Right renal pelvis (tissue), 4 donors: ENCODE results near the gene ZSWIM1. TPM values are rescaled to one million over a fixed set of nuclear protein-coding genes. Genes with fewer than 3 reads are reported as not detected.
"Not testable (repeated sequence)": the region's sequence is repeated elsewhere in the genome, so short reads cannot be mapped to it uniquely, and the experiment has no call there.

Experiments used
- DNase-seq, 4 donors: peaks; one replicate each; pipeline ENCODE4 v3.0.0-alpha.2; 2013; ENCODE audit warnings: low read depth in 4 of 4, low spot score in 3 of 4, missing footprints in 1 of 4
- polyA plus RNA-seq, 4 donors: library from polyadenylated mRNA; unstranded; fragments of 120-200 nt; gene quantifications; one replicate each; pipeline ENCODE4 v1.2.1, GENCODE V29; 2013; ENCODE audit not compliant: insufficient read length in 4 of 4

Gene ZSWIM1
- polyA plus RNA-seq, 4 donors, result 13.3 to 15.7 (median 15.3) TPM

- no peak for DNase-seq
Observed at GRCh38 chr20:45921337-45922189, 40.5 kb downstream of the ZSWIM1 start.

- DNase-seq, result no peak
Observed at GRCh38 chr20:45924391-45925261, 43.6 kb downstream of the ZSWIM1 start.

DNA sequence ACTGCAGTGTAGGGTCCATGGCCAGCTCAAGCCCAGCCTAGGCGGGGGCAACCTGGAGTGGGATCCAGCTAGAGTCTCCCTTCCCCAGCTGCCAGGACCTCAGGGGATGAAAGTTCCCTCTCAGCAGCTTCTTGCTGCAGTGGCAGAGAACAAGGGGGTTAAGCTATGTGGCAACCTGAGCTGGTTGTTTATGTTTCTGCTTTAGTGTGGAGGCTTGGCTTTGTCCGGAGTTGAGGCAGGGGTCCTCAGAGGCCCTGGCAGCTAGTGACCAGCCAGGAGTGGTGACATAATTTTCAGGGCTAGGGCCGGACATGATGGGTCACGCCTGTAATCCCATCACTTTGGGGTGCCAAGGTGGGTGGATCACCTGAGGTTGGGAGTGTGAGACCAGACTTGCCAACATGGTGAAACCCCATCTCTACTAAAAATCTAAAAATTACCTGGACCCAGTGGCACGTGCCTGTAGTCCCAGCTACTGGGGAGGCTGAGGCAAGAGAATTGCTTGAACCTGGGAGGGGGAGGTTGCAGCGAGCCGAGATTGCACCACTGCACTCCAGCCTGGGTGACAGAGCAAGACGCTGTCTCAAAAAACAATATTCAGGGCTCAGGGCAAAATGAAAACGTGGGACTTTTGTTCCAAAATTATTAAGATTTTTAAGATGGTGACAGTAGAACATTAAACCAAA is 44.9 kb downstream of the ZSWIM1 start:
- DNase-seq, result no peak

GRCh38 chr20:45926731-45927070 is 45.7 kb downstream of the ZSWIM1 start:
- no peak for DNase-seq

DNA sequence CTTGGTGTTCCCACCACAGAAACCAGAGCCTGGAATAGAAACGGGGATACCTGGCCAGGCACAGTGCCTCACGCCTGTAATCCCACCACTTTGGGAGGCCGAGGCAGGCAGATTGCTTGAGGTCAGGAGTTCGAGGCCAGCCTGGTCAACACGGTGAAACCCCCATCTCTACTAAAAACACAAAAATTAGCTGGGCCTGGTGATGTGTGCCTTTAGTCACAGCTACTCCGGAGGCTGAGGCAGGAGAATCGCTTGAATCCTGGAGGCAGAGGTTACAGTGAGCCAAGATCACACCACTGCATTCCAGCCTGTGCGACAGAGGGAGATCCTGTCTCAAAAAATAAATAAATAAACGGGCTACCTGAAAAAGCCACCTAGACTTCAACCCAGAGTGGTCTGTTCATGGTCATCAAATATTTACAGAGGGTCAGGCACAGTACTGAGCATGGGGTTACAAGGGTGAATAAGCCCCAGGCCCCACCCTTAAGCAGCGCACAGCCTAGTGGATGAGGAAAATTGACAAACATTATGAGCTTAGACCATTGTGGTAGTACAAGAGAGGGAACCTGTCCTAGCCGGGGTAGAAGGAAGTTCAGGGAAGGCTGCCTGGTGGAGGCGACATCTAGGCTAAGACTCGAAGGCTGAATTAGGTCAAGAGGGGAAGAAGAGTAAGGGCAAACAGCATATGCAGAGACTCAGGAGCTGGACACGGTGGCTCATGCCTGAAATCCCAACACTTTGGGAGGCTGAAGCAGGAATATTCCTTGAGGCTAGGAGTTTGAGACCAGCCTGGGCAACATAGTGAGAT is 46.2 kb downstream of the ZSWIM1 start:
- DNase-seq, result no peak

DNA sequence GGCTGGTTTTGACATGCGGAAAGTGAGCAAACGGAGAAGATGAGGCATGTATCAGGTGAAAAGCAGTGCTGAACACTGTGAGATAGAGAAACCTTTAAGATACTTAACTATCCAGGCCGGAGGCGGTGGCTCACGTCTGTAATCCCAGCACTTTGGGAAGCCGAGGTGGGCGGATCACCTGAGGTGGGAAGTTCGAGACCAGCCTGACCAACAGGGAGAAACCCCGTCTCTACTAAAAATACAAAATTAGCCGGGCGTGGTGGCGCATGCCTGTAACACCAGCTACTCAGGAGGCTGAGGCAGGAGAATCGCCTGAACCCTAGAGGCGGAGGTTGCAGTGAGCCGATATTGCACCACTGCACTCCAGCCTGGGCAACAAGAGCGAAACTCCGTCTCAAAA is 50.7 kb downstream of the ZSWIM1 start:
- DNase-seq, result not testable (repeated sequence)

DNA sequence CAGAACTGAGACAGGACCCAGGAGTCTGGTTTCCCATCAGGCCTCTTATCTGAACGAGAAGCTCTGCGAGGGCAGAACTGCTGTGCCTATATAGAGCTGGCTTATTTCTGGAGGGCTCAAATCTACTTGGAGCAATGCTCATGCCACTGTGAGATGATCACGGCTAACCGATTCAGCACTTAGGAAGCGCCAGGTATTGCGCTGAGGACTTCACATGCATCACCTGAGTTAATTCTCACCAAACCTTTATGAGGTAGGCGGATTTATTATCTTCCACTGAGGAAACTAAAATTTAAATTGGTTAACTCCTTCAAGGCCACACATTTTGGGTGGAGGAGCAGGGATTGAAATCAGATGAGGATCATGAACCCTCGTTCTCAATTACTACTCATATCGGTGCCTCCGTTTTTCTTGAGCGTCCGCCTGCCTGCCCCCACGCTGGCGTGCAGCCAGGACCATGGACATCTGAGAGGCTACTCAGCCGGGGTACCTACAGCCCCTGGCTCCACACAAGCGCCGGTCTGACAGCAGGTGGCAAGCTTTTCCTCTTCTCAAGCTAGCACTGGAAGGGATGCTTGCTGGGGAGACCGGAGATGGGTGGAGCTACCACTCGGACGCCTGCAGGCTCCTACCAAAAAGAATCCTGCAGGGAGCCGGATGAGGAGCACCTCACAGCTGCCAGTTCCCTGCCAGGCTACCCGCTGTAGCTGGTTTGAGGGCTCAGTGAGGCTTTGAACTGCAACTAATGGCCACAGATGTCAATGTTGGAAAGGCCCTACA is 52.4 kb downstream of the ZSWIM1 start:
- no peak for DNase-seq

- no peak for DNase-seq
Observed at GRCh38 chr20:45934046-45934585, 53.1 kb downstream of the ZSWIM1 start.

Other genes starting within 250 kb of the ZSWIM1 start
- not detected for gene WFDC9, start 249.9 kb upstream of the ZSWIM1 start, polyA plus RNA-seq
- gene WFDC11, start 211.0 kb upstream of the ZSWIM1 start, polyA plus RNA-seq, result under 1 TPM in 1 of 4 donors, not detected in 3; 0.10 TPM
- gene WFDC13, start 179.2 kb upstream of the ZSWIM1 start, polyA plus RNA-seq, result not detected
- not detected for gene WFDC10B, start 176.2 kb upstream of the ZSWIM1 start, polyA plus RNA-seq
- not detected for gene SPINT4, start 158.9 kb upstream of the ZSWIM1 start, polyA plus RNA-seq
- gene WFDC3, start 89.3 kb upstream of the ZSWIM1 start, polyA plus RNA-seq, result 1 to 10 TPM; 1.1 to 2.1 (median 1.7) TPM
- gene DNTTIP1, start 89.3 kb upstream of the ZSWIM1 start, polyA plus RNA-seq, result 10 to 100 TPM; 36.4 to 41.9 (median 38.8) TPM
- 10 to 100 TPM; 59.9 to 72.1 (median 65.9) TPM for gene UBE2C, start 68.6 kb upstream of the ZSWIM1 start, polyA plus RNA-seq
- 1 to 10 TPM in 1 of 4 donors, under 1 TPM in 3; 0.22 to 1.1 (median 0.72) TPM for gene TNNC2, start 53.9 kb upstream of the ZSWIM1 start, polyA plus RNA-seq
- gene SNX21, start 47.4 kb upstream of the ZSWIM1 start, polyA plus RNA-seq, result 10 to 100 TPM; 12.6 to 17.1 (median 14.3) TPM
- gene ACOT8, start 23.8 kb upstream of the ZSWIM1 start, polyA plus RNA-seq, result 10 to 100 TPM; 23.2 to 28.9 (median 24.5) TPM
- 1 to 10 TPM; 5.1 to 5.3 (median 5.2) TPM for gene ZSWIM3, start 23.6 kb upstream of the ZSWIM1 start, polyA plus RNA-seq
- 1 to 10 TPM; 2.8 to 3.8 (median 3.3) TPM for gene SPATA25, start 6.4 kb downstream of the ZSWIM1 start, polyA plus RNA-seq
- gene NEURL2, start 10.0 kb downstream of the ZSWIM1 start, polyA plus RNA-seq, result 1 to 10 TPM; 4.3 to 8.2 (median 5.0) TPM
- 100 to 1,000 TPM; 118 to 137 (median 134) TPM for gene CTSA, start 10.1 kb downstream of the ZSWIM1 start, polyA plus RNA-seq
- gene PLTP, start 30.9 kb downstream of the ZSWIM1 start, polyA plus RNA-seq, result 100 to 1,000 TPM; 143 to 178 (median 150) TPM
- gene PCIF1, start 53.5 kb downstream of the ZSWIM1 start, polyA plus RNA-seq, result 10 to 100 TPM; 48.2 to 56.2 (median 49.0) TPM
- 10 to 100 TPM; 12.2 to 14.7 (median 12.9) TPM for gene ZNF335, start 91.0 kb downstream of the ZSWIM1 start, polyA plus RNA-seq
- gene MMP9, start 127.7 kb downstream of the ZSWIM1 start, polyA plus RNA-seq, result under 1 TPM; 0.46 to 0.79 (median 0.52) TPM
- 1 to 10 TPM; 1.9 to 2.6 (median 2.2) TPM for gene SLC12A5, start 148.0 kb downstream of the ZSWIM1 start, polyA plus RNA-seq
- 10 to 100 TPM; 56.9 to 63.8 (median 60.0) TPM for gene NCOA5, start 208.7 kb downstream of the ZSWIM1 start, polyA plus RNA-seq
- gene CD40, start 237.1 kb downstream of the ZSWIM1 start, polyA plus RNA-seq, result 1 to 10 TPM; 4.5 to 6.9 (median 5.9) TPM